Activated T-cell treated with anti-CD3 and anti-CD28 coated beads, Interleukin-2, amount 50 U/mL, for 72 hours (primary cell): ENCODE results near the gene IKZF3. TPM values are rescaled to one million over a fixed set of nuclear protein-coding genes. Genes with fewer than 3 reads are reported as not detected.
"Not testable (repeated sequence)": the region's sequence is repeated elsewhere in the genome, so short reads cannot be mapped to it uniquely, and the experiment has no call there.

Experiments used
- ATAC-seq, 2 donors: fragments of 150-1000 bp; cut with Tn5 transposase; replicated peaks in 1 of 2; 2 replicates each; pipeline ENCODE4 v1.10.0; 2021; ENCODE audit warnings: moderate library complexity in 2 of 2, mild to moderate bottlenecking in 1 of 2
- DNase-seq, 2 donors: peaks; one replicate each; pipeline ENCODE4 v3.0.0; 2021 to 2022; ENCODE audit warnings: mixed read lengths in 1 of 2
- H3K27ac Mint-ChIP-seq: one replicate; pipeline ENCODE4 v1.8.0; 2022; ENCODE audit warnings: mild to moderate bottlenecking, moderate library complexity, mixed read lengths
- H3K27me3 Mint-ChIP-seq: one replicate; pipeline ENCODE4 v1.8.0; 2022; ENCODE audit warnings: low read depth, mixed read lengths
- H3K36me3 Mint-ChIP-seq, 2 donors: one replicate each; pipeline ENCODE4 v1.8.0; 2022; ENCODE audit warnings: mixed read lengths in 2 of 2, mild to moderate bottlenecking in 1 of 2; ENCODE audit not compliant: insufficient read depth in 2 of 2
- H3K4me1 Mint-ChIP-seq: one replicate; pipeline ENCODE4 v1.8.0; 2022; ENCODE audit warnings: low read depth, mixed read lengths
- H3K4me3 Mint-ChIP-seq, 2 donors: one replicate each; pipeline ENCODE4 v1.8.0; 2022; ENCODE audit warnings: mild to moderate bottlenecking in 2 of 2, mixed read lengths in 2 of 2, moderate library complexity in 2 of 2
- H3K9me3 Mint-ChIP-seq, 2 donors: one replicate each; pipeline ENCODE4 v1.8.0; 2022; ENCODE audit warnings: mixed read lengths in 2 of 2
- total RNA-seq, 2 donors: library from RNA; stranded (reverse); gene quantifications; one replicate each; pipeline ENCODE4 v1.2.3, GENCODE V29; 2022

IKZF3 gene
- total RNA-seq: 10 to 100 TPM; 70.7 to 78.9 TPM

- peak within 1 kb of the TSS; percentile 98 for H3K27ac Mint-ChIP-seq
- no peaks in the 10 kb centered on the region for H3K27me3 Mint-ChIP-seq
- H3K9me3 Mint-ChIP-seq: no peaks in the 10 kb centered on the region
- ATAC-seq (peak; percentile 53 to 71), DNase-seq (peak; percentile 83 to 89)
- H3K4me3 Mint-ChIP-seq: peak within 1 kb of the TSS; percentile 91 to 99
- peaks cover 2 to 4% of the 10 kb centered on the region in 2 donors for H3K36me3 Mint-ChIP-seq
- H3K4me1 Mint-ChIP-seq: peaks cover 63% of the 10 kb centered on the region
Measured at GRCh38 chr17:39863918-39864746, at the start of gene IKZF3. Gene IKZF3, minus strand, starts transcription at chr17:39864312. Its CDS starts 186 bp downstream, at chr17:39864126.

DNA sequence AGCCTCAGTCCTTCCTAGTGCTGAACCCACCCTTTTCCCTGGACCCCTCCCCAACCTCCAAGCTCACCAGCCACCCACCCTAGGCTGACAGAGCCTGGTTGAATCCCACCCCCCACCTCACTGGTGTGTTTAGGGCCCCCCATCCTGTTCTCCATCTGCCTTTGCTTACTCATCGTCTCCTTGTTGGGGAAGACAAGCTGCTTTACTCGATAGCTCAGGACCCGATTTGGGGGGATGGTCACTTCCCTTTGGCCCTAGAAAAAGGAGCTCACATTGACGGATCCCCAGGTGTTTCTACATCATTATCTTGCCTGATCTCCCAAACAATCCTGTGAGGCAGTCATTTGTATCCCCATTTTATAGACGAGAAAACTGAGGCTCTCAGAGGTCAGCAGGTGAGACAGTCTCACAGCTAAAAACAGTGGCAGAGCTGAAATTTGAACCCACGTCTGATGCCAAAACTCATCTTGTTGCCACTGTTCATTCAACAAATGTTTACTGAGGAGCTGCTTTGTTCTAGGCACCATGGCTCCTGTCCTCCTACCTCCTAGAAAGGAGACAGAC lies 44.8 kb upstream of the IKZF3 start:
- ATAC-seq (no peak), DNase-seq (no peak)
- H3K36me3 Mint-ChIP-seq: peaks cover 6 to 28% of the 10 kb centered on the region in 2 donors
- no peak overlapping the region for H3K4me3 Mint-ChIP-seq
- peaks cover 8% of the 10 kb centered on the region for H3K4me1 Mint-ChIP-seq
- H3K27me3 Mint-ChIP-seq: no peaks in the 10 kb centered on the region
- no peak overlapping the region for H3K27ac Mint-ChIP-seq
- no peaks in the 10 kb centered on the region for H3K9me3 Mint-ChIP-seq

GRCh38 chr17:39904990-39905288 lies 40.8 kb upstream of the IKZF3 start:
- Mint-ChIP-seq H3K36me3 (peaks cover 7 to 13% of the 10 kb centered on the region in 2 donors), H3K4me1 (peaks cover 16% of the 10 kb centered on the region), H3K4me3 (no peak overlapping the region), H3K27ac (no peak overlapping the region), H3K9me3 (no peaks in the 10 kb centered on the region), H3K27me3 (no peaks in the 10 kb centered on the region)
- ATAC-seq: no peak
- DNase-seq: no peak

GRCh38 chr17:39903158-39903884 lies 39.2 kb upstream of the IKZF3 start:
- no peaks in the 10 kb centered on the region for H3K9me3 Mint-ChIP-seq
- peaks cover 16% of the 10 kb centered on the region for H3K4me1 Mint-ChIP-seq
- H3K27ac Mint-ChIP-seq: peak overlapping the region; percentile 59
- no peaks in the 10 kb centered on the region for H3K27me3 Mint-ChIP-seq
- H3K36me3 Mint-ChIP-seq: peaks cover 7 to 13% of the 10 kb centered on the region in 2 donors
- H3K4me3 Mint-ChIP-seq: peak overlapping the region; percentile 22 to 27
- ATAC-seq (peak; percentile 55 to 88), DNase-seq (no peak)

DNA sequence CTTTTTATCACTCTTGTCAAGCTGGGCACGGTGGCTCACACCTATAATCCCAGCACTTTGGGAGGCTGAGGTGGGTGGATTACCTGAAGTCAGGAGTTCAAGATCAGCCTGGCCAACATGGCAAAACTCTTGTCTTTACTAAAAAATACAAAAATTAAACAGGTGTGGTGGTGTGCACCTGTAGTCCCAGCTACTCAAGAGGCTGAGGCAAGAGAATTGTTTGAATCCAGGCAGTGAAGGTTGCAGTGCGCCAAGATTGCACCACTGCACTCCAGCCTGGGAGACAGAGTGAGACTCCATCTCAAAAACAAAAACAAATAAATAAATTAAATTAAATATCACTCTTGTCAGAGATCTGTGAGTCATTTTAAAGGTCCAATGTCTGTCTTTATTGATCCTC lies 37.9 kb upstream of the IKZF3 start:
- H3K36me3 Mint-ChIP-seq: peaks cover 7 to 12% of the 10 kb centered on the region in 2 donors
- H3K4me1 Mint-ChIP-seq: peaks cover 16% of the 10 kb centered on the region
- not testable (repeated sequence) for H3K4me3 Mint-ChIP-seq, ATAC-seq, H3K27ac Mint-ChIP-seq, H3K9me3 Mint-ChIP-seq, DNase-seq, H3K27me3 Mint-ChIP-seq

DNA sequence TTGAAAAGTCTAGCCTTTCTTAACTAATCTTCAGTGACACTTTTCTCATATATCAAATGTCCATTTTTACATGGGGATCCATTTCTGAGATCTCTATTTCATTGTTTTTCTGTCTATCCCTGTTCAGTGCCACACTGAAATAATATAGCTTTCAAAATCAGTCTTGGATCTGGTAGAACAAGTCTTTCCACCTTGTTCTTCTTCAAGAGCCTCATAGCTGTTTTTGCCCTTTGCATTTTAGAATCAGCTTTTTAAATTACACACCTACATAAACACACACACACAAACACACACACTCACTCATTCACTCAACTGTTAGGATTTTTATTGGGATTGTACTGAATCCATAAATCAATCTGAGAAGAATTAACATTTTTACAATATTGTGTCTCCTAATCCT lies 35.1 kb upstream of the IKZF3 start:
- Mint-ChIP-seq H3K27ac (no peak overlapping the region), H3K4me1 (peaks cover 17% of the 10 kb centered on the region), H3K9me3 (no peaks in the 10 kb centered on the region), H3K36me3 (peaks cover 0 to 2% of the 10 kb centered on the region in 2 donors), H3K4me3 (no peak overlapping the region), H3K27me3 (no peaks in the 10 kb centered on the region)
- DNase-seq: no peak
- ATAC-seq: no peak

GRCh38 chr17:39898088-39898487 lies 34.0 kb upstream of the IKZF3 start:
- Mint-ChIP-seq H3K4me3 (no peak overlapping the region), H3K9me3 (no peaks in the 10 kb centered on the region), H3K4me1 (peaks cover 9% of the 10 kb centered on the region), H3K27ac (no peak overlapping the region), H3K36me3 (peaks cover 0 to 2% of the 10 kb centered on the region in 2 donors), H3K27me3 (no peaks in the 10 kb centered on the region)
- no peak for DNase-seq
- ATAC-seq: no peak

GRCh38 chr17:39894681-39895376 lies 30.7 kb upstream of the IKZF3 start:
- Mint-ChIP-seq H3K36me3 (no peaks in the 10 kb centered on the region), H3K27ac (peak overlapping the region; percentile 84)
- ATAC-seq: peak; percentile 70 to 74

GRCh38 chr17:39889200-39889599 lies 25.1 kb upstream of the IKZF3 start:
- H3K4me1 Mint-ChIP-seq: no peaks in the 10 kb centered on the region
- ATAC-seq (no peak), DNase-seq (no peak)
- H3K9me3 Mint-ChIP-seq: no peaks in the 10 kb centered on the region
- H3K27ac Mint-ChIP-seq: no peak overlapping the region
- H3K4me3 Mint-ChIP-seq: no peak overlapping the region
- H3K27me3 Mint-ChIP-seq: no peaks in the 10 kb centered on the region
- peaks cover 0 to 1% of the 10 kb centered on the region in 2 donors for H3K36me3 Mint-ChIP-seq

More at GRCh38 chr17:39894681-39895376, 30.7 kb upstream of the IKZF3 start:
- H3K4me1 Mint-ChIP-seq: peaks cover 8% of the 10 kb centered on the region
- peak overlapping the region in 1 of 2 donors; percentile 64 for H3K4me3 Mint-ChIP-seq
- H3K27me3 Mint-ChIP-seq: no peaks in the 10 kb centered on the region
- no peak for DNase-seq
- H3K9me3 Mint-ChIP-seq: no peaks in the 10 kb centered on the region

DNA sequence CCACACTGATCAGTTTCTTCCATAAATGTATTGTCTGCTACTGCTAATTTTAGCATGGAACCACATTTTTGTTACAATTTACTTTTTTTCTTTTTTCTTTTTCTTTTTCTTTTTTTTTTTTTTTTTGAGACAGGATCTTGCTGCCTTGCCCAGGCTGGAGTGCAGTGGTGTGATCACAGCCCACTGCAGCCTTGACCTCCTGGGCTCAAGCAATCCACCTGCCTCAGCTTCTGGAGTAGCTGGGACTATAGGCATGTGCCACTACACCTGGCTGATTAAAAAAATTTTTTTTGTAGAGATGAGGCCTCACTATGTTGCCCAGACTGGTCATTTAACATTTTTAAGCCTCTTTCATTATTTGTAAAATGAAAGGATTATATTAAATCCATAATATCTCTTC lies 23.0 kb upstream of the IKZF3 start:
- peaks cover 0 to 1% of the 10 kb centered on the region in 2 donors for H3K36me3 Mint-ChIP-seq
- no peaks in the 10 kb centered on the region for H3K27me3 Mint-ChIP-seq
- H3K27ac Mint-ChIP-seq: no peak overlapping the region
- no peaks in the 10 kb centered on the region for H3K4me1 Mint-ChIP-seq
- H3K9me3 Mint-ChIP-seq: no peaks in the 10 kb centered on the region
- DNase-seq: no peak
- no peak for ATAC-seq
- H3K4me3 Mint-ChIP-seq: no peak overlapping the region

DNA sequence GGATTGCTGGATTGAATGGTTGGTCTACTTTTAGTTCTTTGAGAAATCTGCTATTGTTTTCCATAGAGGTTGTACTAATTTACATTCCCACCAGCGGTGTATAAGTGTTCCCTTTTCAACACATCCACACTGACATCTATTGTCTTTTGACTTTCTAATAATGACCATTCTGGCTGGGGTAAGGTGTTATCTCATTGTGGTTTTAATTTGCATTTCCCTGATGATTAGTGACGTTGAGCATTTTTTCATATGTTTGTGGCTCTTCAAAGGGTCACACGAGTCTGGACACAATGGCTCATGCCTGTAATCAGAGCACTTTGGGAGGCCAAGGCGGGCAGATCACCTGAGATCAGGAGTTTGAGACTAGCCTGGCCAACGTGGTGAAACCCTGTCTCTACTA lies 22.0 kb upstream of the IKZF3 start:
- not testable (repeated sequence) for H3K27ac Mint-ChIP-seq, H3K4me3 Mint-ChIP-seq, H3K36me3 Mint-ChIP-seq, DNase-seq, H3K27me3 Mint-ChIP-seq, ATAC-seq, H3K4me1 Mint-ChIP-seq, H3K9me3 Mint-ChIP-seq

GRCh38 chr17:39872751-39873150 lies 8.6 kb upstream of the IKZF3 start:
- Mint-ChIP-seq H3K36me3 (peaks cover 0 to 2% of the 10 kb centered on the region in 2 donors), H3K4me1 (peaks cover 4% of the 10 kb centered on the region), H3K27me3 (peaks cover 4% of the 10 kb centered on the region), H3K27ac (no peak overlapping the region), H3K9me3 (no peaks in the 10 kb centered on the region), H3K4me3 (no peak overlapping the region)
- ATAC-seq (no peak), DNase-seq (no peak)

DNA sequence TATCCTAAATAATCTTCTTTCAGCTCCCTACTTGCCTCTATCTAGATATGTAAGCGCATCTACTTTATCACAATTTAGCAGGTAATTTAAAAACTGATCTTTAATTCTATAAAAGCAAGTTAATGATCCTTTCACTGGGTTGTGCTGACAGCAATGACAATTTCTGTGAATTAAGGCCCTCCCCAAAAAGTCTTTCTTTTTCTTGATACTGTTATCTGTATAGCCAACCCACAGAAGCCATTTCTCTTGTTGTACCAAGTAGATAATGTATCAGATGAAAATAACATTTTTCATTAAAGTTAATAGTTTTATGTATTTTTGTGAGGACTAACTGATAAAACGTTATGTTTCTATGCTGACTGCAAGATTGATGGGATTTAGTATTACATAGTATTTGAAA lies 7.7 kb upstream of the IKZF3 start:
- no peak overlapping the region for H3K4me3 Mint-ChIP-seq
- ATAC-seq: no peak
- DNase-seq: no peak
- H3K36me3 Mint-ChIP-seq: peaks cover 0 to 2% of the 10 kb centered on the region in 2 donors
- no peaks in the 10 kb centered on the region for H3K9me3 Mint-ChIP-seq
- no peak overlapping the region for H3K27ac Mint-ChIP-seq
- peaks cover 4% of the 10 kb centered on the region for H3K27me3 Mint-ChIP-seq
- peaks cover 13% of the 10 kb centered on the region for H3K4me1 Mint-ChIP-seq
